HG02588 (cell line): ENCODE results near the gene DIP2C.
"Not testable (repeated sequence)": the region's sequence is repeated elsewhere in the genome, so short reads cannot be mapped to it uniquely, and the experiment has no call there.

ENCODE experiments used
- ATAC-seq: cut with Tn5 transposase; IDR thresholded peaks from one replicate; pipeline ENCODE4 v1.9.1; 2021; ENCODE audit warnings: mild to moderate bottlenecking, moderate library complexity; ENCODE audit not compliant: unreplicated experiment

DIP2C gene

GRCh38 chr10:406976-407375 lies 282.5 kb downstream of the DIP2C start:
- ATAC-seq, result no peak

DNA sequence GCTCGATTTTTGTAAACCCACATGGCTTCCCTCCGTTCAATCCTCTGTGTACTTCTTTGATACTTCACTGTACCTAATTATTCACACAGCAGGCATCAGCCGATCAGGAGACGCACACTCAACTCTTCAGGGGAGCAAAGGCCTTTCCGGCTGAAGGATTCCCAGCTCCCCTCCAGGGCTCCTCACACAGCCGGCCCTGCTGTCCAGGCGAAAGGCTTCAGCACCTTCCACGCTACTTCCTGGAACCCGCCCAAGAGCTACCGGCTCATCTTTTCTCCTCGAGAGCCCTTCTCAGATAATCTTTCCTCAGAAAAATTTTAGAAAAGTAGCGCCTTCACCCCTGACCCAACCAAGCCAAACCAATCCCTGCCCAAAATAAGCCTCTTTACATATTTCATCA lies 283.8 kb downstream of the DIP2C start:
- no peak for ATAC-seq

DNA sequence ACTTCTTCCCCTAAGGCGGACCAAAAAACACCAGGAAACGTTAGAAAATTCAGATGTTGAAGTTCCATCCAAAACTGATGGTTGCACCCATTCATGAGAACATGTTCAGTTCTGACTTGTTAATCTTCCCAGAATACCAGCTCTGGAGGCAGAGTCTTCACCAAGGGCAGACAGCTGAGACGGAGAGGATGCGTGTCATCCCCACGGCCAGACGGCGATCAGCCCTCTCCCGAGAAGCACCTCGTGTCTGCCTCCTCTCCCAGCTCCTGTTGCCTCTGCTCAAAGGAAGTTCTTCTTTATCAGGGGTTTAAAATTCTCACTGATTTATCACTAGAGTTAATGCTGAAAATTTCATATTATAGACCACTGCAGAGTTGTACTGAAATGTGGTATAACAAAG lies 284.5 kb downstream of the DIP2C start:
- no peak for ATAC-seq

DNA sequence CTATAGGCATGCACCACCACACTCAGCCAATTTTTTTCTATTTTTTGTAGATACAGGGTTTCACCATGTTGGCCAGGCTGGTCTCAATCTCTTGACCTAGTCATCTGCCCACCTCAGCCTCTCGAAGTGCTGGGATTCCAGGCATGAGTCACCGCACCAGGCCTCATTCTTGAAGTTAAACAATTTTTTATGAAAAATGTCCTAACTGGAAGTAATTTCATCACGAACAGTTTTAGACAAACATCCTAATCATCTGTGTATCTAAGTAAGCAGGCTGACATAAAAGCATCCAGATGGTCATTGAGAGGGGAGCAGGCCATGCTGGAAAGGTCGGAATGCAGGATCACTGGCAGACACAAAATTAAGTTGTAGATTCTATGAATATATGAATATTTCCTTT lies 285.1 kb downstream of the DIP2C start:
- ATAC-seq, result no peak

GRCh38 chr10:398954-399353 lies 290.5 kb downstream of the DIP2C start:
- ATAC-seq, result no peak

- no peak for ATAC-seq
These were observed 292.0 kb downstream of the DIP2C start for GRCh38 chr10:397321-398068.

- no peak for ATAC-seq
These were observed 292.8 kb downstream of the DIP2C start for GRCh38 chr10:396535-397220.

- ATAC-seq, result no peak
These were observed 293.4 kb downstream of the DIP2C start for GRCh38 chr10:396107-396506.

DNA sequence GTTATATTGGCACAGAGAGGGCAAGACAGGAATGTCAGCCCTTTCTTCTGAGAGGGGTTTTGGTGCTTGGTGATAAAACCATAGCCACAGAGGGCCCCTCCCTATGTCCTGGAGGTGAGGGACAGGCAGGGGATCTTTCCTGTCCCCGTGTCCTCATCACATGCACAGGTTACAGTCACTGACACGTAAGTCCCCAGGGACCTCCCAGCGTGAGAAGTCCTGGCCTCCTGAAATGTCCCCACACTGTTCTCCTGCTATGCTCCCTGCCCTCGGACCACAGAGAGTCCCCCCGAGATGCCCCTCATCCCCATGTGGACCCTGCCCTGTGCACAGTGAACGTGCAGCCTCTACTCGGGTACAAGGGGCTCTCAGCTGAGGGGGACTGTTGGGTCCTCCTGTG lies 293.8 kb downstream of the DIP2C start:
- ATAC-seq, result no peak

GRCh38 chr10:394439-395101 lies 294.9 kb downstream of the DIP2C start:
- ATAC-seq, result not testable (repeated sequence)

GRCh38 chr10:393787-394438 lies 295.6 kb downstream of the DIP2C start:
- no peak for ATAC-seq

DNA sequence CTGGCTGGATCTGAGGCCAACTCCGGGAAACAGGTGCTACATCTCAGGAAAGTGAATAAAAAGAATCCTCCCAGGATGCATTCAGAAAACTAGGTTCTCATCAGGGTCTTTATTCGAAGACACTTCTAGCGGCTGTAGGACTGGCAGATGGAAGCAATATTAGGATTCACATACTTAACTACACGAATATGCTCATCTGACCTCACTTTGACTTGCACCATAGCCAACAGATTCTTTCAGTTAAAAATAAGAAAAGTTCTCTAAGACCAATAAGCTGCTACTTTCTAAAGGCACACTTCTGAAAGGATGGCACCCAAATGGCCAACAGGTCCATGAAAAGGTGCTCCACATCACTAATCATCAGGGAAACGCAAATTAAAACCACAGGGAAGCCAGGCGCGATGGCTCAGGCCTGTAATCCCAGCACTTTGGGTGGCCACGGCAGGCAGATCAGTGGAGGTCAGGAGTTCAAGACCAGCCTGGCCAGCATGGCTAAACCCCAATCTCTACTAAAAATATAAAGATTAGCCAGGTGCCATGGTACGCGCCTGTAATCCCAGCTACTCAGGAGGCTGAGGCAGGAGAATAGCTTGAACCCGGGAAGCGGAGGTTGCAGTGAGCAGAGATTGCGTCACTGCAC lies 296.2 kb downstream of the DIP2C start:
- ATAC-seq, result no peak

- no peak for ATAC-seq
These were observed 296.8 kb downstream of the DIP2C start for GRCh38 chr10:392705-393037.

GRCh38 chr10:391847-392704 lies 297.4 kb downstream of the DIP2C start:
- ATAC-seq, result no peak

DNA sequence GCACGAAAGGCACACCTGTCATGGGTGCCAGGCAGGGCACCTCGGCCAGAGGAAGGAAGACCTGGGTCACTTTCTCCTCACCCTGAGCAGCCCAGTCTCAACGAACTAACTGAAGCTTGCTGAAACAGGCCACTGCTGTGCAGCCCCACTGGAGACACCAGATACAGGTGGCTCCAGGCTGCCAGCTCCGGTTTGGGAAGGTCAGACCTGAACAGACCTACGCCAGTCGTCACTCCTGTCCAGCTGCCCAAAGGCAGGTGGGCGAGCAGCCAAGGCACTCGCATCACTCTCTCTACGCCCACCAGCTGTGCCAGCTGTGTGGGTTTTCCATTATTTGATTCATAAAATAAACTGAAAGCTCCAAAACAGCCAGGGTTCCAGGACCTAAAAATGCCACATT lies 298.2 kb downstream of the DIP2C start:
- no peak for ATAC-seq

DNA sequence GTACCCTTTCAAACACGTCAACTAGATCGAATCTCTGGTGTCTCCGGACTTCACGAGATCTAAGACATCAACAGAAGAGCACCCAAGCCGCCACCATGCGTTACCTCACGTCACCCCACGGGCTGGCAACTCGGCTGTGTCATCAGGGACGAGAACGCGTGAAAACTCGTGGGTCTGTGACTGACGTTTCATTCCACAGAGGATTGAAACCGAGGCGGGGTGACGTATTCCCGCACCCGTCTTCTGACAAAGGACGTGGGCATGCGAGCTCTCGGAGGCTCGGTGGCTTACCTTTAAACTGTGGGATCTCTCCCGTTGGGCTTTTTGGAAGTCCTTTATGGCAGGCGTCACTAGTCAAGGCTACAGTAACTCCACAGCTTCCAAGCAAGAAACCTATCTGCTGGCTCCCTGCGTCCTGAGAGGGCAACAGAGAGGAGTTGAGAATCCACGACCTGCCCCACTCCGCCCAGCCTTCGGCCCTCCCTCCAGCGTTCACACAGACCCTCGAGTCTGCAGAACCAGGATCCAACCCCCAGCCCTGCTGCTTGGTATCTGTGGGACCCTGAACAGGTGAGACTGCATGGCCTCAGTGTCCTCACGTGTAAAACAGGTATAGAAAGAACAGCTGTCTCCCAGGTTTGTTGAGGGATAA lies 298.9 kb downstream of the DIP2C start:
- ATAC-seq, result no peak

GRCh38 chr10:389836-390448 lies 299.5 kb downstream of the DIP2C start:
- no peak for ATAC-seq

- no peak for ATAC-seq
These were observed 300.1 kb downstream of the DIP2C start for GRCh38 chr10:389261-389790.

DNA sequence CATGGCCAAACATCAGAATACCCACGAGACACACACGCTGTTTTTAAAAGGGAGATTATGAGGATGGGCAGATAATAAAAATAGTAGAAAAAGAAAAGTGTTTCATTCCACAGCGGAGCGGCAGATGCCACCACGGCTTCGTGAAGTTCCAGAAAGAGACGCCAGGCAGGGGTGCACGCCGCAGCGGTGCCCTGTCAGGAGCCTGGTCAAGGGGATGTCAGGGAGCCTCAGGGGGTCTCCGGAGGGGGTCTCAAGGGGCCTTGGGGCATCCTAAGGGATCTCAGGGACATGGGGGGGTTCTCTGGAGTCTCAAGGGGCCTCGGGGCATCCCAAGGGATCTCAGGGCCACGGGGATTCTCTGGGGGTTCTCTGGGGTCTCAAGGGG lies 300.8 kb downstream of the DIP2C start:
- ATAC-seq, result no peak
